ENCODE data around the gene SLC22A23.
A peak's percentile ranks its signal among the peaks of the same experiment; 100 is the strongest.

The SLC22A23 gene

GRCh38 chr6:3408665-3409064, 48.2 kb downstream of the SLC22A23 start:
- no peak for DNase-seq (ENCODE audit: low read depth, low spot score)
- H3K4me3 ChIP-seq (ENCODE audit: low read depth, low read length), result no peak overlapping the region
- ChIA-PET CTCF (interaction anchor here (0.6 to 1.5 kb wide), 5 partner anchors 9 to 632 kb away, joined by 3 to 6 read pairs (median 3); no protein-coding TSS in a partner anchor), POLR2A (no interaction called here)
- TF ChIP-seq, protein P1, sequence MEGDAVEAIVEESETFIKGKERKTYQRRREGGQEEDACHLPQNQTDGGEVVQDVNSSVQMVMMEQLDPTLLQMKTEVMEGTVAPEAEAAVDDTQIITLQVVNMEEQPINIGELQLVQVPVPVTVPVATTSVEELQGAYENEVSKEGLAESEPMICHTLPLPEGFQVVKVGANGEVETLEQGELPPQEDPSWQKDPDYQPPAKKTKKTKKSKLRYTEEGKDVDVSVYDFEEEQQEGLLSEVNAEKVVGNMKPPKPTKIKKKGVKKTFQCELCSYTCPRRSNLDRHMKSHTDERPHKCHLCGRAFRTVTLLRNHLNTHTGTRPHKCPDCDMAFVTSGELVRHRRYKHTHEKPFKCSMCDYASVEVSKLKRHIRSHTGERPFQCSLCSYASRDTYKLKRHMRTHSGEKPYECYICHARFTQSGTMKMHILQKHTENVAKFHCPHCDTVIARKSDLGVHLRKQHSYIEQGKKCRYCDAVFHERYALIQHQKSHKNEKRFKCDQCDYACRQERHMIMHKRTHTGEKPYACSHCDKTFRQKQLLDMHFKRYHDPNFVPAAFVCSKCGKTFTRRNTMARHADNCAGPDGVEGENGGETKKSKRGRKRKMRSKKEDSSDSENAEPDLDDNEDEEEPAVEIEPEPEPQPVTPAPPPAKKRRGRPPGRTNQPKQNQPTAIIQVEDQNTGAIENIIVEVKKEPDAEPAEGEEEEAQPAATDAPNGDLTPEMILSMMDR (IDR thresholded peaks at IDR 0.05; ENCODE audit: insufficient read depth, low read length, missing control alignments), result no peak

GRCh38 chr6:3407840-3408239, 49.0 kb downstream of the SLC22A23 start:
- H3K4me3 ChIP-seq (ENCODE audit: low read depth, low read length), result no peak overlapping the region
- DNase-seq (ENCODE audit: low read depth, low spot score), result no peak
- TF ChIP-seq, protein P1 (IDR thresholded peaks at IDR 0.05; ENCODE audit: insufficient read depth, low read length, missing control alignments), result no peak
- ChIA-PET POLR2A (no interaction called here), CTCF (interaction anchor here (1.0 to 1.7 kb wide), 2 partner anchors 583 to 633 kb away, joined by 3 to 4 read pairs; no protein-coding TSS in a partner anchor)

- POLR2A ChIA-PET, result no interaction called here
- CTCF ChIA-PET, result interaction anchor here (1.0 to 1.7 kb wide), 2 partner anchors 584 to 633 kb away, joined by 3 to 4 read pairs; no protein-coding TSS in a partner anchor
- DNase-seq (ENCODE audit: low read depth, low spot score), result no peak
- H3K4me3 ChIP-seq (ENCODE audit: low read depth, low read length), result no peak overlapping the region
- TF ChIP-seq, protein P1 (IDR thresholded peaks at IDR 0.05; ENCODE audit: insufficient read depth, low read length, missing control alignments), result no peak
Observed at GRCh38 chr6:3406891-3407809, 49.7 kb downstream of the SLC22A23 start.

DNA sequence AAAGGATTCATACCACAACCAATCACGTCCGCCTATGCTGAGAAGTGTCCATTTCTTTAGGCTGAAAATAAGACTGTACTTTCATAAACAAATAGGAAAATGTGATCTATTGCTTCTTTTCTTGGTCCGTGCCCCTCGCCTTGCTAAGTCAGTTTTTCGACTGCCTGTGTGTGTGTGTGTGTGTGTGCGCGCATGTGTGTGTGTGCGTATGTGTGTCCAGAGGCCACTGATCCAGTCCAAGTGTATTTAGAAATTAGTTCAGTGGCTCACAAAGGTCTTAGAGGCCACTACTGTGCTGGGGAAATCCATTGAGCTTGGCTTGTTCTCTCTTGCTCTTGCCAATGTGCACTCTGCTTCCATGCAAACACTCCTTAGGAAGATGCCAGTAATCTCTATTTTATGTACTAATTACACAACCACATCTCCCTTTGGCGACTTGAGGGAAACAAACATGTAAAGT, 50.5 kb downstream of the SLC22A23 start:
- no peak overlapping the region for H3K4me3 ChIP-seq (ENCODE audit: low read depth, low read length)
- ChIA-PET POLR2A (no interaction called here), CTCF (interaction anchor here (1.7 to 3.0 kb wide), 2 partner anchors 15 to 584 kb away, joined by 4 to 11 read pairs; no protein-coding TSS in a partner anchor)
- no peak for DNase-seq (ENCODE audit: low read depth, low spot score)
- TF ChIP-seq, protein P1 (IDR thresholded peaks at IDR 0.05; ENCODE audit: insufficient read depth, low read length, missing control alignments), result no peak

DNA sequence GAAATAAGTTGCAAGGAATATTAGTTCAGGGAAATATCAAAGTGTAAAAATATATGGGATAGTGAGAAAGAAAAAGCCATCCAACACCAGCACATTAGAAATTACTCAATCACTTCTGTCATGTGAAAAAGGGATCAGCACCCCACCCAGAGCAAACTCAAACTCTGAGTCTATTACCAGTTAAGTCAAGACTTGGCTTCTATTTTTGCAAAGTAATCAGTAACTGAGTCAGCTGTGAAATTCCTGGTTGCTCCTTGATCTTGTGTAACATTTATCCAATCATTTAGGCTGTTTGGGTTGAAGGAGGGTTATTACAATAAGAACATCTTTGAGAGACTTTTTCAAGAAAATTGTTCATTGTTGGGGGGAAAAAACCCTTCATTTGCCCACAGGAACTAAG, 51.2 kb downstream of the SLC22A23 start:
- POLR2A ChIA-PET, result no interaction called here
- H3K4me3 ChIP-seq (ENCODE audit: low read depth, low read length), result no peak overlapping the region
- CTCF ChIA-PET, result interaction anchor here (3.0 kb wide), 1 partner anchor 14 kb away, joined by 11 read pairs; no protein-coding TSS in a partner anchor
- DNase-seq (ENCODE audit: low read depth, low spot score), result peak; percentile 14
- TF ChIP-seq, protein P1 (IDR thresholded peaks at IDR 0.05; ENCODE audit: insufficient read depth, low read length, missing control alignments), result no peak

DNA sequence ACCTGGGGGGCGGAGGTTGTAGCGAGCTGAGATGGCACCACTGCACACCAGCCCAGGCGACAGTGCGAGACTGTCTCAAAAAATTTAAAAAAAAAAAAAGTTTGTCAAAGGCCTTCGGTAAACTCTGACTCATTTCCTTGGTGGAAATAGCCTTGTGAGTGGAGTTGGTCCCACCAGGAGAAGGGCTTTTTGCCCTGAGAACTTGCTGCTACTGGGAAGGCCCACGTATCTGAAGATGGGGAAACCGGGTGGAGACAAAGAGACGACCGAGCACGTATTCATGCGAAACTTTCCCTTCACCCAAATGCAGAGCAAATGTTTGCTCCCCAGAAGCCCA, 51.7 kb downstream of the SLC22A23 start:
- no peak overlapping the region for H3K4me3 ChIP-seq (ENCODE audit: low read depth, low read length)
- TF ChIP-seq, protein P1 (IDR thresholded peaks at IDR 0.05; ENCODE audit: insufficient read depth, low read length, missing control alignments), result no peak
- ChIA-PET POLR2A (no interaction called here), CTCF (interaction anchor here (0.9 to 3.0 kb wide), 2 partner anchors 14 to 16 kb away, joined by 3 to 11 read pairs; no protein-coding TSS in a partner anchor)
- DNase-seq (ENCODE audit: low read depth, low spot score), result no peak
